Stimulated activated CD4-positive, alpha-beta T cell treated with anti-CD3 and anti-CD28 coated beads, TNF-alpha, amount 100 ng/mL, for 48 hours (primary cell): ENCODE results near the gene CCR5.
"Not testable (repeated sequence)": the region's sequence is repeated elsewhere in the genome, so short reads cannot be mapped to it uniquely, and the experiment has no call there.

ENCODE experiments used
- DNase-seq, 3 donors: peaks; one replicate each; pipeline ENCODE4 v3.0.0-alpha.2; 2020; ENCODE audit warnings: low read depth in 3 of 3

CCR5 gene

GRCh38 chr3:46383951-46384330 is 13.2 kb downstream of the CCR5 start:
- DNase-seq = no peak

DNA sequence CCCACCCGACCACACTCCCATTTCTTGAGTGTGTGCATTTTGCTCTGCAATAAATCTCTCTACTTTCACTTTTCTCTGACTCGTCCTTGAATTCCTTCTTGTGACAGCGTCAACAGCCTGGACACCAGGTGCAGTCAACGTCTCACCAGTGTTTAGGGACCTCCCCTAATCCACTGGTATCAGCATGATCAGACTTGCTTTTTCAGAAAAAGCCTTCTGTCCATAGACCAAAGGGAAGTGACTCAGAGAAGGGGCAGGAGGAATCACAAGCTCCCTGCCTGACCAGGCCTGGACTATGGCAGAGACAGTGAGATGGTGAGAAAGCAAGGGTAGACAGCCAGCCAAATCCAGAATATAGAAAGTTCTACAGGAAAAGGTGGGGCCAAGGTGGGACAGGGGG is 15.5 kb downstream of the CCR5 start:
- no peak for DNase-seq

DNA sequence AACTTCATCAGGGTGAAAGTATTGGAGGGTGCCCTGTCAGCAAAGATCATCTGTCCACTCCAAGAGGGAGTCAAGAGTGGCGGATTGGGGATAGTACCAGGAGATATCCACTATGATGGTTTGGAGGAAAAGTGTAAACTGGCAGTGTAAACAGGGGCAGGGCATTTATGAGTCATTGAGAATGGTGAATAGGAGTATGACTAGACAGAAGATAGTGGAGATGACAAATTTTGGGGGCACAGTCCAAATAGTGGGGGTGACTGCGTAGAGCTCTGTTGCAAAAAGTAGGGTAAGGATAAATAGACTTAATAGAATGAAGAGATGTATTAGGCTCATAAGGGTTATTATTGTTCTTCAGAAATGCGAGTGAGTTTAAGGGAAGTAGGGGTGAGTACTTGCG is 18.1 kb downstream of the CCR5 start:
- DNase-seq = not testable (repeated sequence)

DNA sequence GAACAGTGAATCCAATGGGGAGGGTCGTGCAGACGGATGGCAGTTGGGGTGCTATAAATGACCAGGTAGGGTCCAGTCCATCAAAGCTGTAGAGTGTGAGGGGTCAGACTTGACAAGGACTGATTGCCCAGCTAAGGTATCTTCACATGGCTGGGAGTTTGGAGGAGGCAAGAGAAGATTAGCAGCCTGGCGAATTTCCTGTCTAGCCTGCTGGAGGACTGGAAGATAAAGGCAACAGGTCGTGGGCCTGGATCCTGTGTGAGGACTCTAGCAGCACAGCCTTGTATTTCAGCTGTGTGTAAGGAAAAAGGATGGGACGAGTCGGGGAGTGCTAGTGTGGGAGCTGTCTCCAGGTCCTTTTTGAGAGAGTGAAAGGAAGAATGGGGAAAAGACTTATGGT is 18.6 kb downstream of the CCR5 start:
- no peak for DNase-seq

GRCh38 chr3:46391526-46391925 is 20.8 kb downstream of the CCR5 start:
- DNase-seq = not testable (repeated sequence)

GRCh38 chr3:46393011-46393410 is 22.3 kb downstream of the CCR5 start:
- no peak for DNase-seq

DNA sequence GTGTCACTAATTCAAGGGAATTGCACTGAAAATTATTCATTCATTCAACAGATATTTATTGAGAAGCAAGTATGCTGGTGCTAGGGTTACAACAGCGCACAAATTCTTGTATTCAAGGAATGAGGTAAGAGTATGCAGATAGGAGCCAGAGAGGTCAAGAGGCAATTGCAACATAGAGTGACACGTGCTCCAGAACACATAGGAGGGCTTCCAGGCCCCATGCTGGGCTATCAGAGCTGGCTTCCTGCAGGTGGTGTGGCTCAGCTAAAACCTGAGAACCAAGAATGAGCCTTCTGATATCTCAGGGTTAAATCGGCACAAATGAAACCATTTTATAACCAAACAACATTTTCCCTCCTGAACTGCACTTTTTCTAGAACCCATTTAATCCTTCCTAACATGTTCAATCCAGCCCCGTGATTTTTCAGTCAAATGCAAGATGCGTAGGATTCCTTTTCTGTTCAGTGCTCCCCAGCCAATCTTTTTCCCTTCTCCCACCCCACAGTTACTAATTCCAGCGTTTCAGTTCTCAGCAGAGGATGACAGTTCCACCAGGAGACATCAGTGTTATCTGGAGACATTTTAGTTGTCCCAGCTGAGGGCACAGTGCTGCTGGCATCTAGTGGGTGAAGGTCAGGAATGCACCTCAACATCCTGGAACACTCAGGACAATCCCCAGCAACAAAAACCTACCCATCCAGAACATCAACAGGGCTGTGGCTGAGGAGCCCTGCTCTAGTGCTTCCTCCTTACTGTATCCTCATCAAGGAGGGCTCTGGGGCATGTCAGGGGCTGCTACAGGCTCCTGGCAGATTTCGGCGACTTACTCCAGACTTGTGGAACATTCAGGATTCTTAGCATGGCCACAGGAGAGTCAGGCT is 23.0 kb downstream of the CCR5 start:
- no peak for DNase-seq

GRCh38 chr3:46395210-46395661 is 24.5 kb downstream of the CCR5 start:
- no peak for DNase-seq

- DNase-seq = no peak
Observed at GRCh38 chr3:46395766-46396530, 25.2 kb downstream of the CCR5 start.

- DNase-seq = no peak
Observed at GRCh38 chr3:46397111-46397510, 26.4 kb downstream of the CCR5 start.

DNA sequence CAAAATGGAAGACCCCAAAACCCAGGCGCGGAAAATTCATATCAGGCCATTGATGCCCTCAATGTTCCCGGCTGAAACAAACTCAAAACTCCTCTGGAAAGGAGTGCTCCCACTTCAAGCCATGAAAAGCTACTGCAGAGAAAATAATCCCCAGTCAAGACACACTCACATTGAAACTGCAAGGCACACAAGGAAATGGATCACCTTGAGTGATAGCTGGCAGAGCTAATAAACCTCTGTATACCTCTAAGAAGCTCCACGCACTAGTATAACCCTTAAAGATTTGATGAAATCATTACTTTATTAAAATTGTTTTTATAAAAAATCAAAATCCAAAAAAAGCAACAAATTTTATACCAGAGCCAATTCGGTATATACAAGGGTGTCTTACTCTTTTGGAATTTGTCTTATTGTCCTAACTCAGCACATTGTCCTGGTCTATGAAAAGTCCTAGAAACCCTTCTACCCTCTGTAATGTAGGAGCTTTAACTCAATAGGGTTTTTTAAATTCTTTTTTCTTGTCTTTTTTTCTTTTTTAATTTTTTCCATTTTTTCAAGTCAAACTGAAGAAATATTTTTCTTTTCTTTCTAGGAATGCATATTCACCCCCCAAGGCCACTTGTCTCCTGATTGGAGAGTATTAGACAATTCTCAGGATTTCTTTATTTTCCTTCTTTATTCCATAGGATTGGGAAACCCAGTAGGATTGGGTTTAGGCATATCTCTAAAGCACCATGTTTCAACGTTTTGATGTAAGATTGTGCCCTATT is 27.6 kb downstream of the CCR5 start:
- no peak for DNase-seq

DNA sequence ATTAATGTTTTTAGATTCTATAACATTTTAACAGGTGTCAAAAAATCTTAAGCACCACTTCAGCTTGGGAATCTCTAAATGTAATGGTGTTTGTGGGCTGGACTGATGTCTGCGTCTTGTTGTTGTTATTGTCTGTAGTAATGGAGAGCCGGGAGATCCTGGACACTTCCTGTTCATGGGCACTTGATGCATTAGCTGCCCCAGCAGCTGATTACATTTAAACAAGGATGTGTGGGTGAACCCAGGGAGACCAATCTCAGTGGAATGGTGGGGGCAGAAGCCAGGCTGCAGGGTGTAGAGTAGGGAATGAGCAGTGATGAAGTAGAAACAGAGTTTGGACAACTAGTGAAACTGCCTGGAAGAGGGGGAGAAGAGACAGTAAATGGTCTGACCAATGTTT is 28.4 kb downstream of the CCR5 start:
- DNase-seq = no peak

- no peak for DNase-seq
Observed at GRCh38 chr3:46399557-46399956, 28.8 kb downstream of the CCR5 start.

DNA sequence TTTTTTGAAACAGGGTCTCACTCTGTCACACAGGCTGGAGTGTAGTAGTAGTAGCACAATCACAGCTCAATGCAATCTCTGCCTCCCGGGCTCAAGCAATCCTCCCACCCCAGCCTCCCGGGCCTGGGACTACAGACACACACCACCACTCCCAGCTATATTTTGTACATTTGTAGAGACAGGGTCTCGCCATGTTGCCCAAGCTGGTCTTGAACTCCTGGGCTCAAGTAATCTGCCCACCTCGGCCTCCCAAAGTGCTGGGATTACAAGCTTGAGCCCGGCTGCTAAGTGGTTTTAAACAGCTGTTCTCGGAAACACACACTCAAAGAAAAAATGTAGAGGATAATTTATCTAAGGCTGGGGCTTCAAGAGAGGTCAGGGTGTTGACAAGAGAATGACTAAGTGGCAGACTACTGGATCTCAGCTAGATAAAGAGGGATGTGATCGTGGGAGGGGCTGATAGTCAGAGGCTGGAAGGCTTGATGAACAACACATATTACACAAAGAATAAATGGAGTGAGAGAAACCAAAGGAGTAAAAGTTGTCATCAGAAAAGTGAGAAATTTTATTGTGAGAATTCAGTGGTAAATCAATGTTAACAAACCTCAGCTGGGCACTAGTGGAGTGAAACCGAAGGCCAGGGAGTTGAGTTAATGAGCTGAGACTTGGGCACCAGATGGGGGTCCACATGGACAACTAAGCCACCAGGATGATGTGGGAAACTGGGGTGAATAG is 29.4 kb downstream of the CCR5 start:
- DNase-seq = no peak

DNA sequence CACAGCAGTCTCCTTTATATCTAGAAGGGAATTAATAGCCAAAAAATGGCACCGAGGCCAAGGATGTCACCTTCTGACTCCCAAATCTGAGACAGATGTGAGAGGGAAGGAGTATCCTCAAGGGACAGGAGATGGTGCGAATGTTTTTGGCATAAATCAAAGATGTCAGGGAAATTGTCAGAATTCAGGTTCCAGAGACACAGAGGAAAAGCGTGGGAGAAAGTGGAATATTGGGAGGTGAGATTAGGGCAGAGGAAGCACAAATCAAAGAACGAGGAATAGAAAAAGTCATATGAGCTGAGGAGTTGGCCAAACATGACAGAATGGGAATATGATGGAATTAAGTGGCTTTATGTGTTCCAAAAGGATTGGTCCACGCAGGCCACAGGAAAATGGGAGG is 30.1 kb downstream of the CCR5 start:
- DNase-seq = no peak

- no peak for DNase-seq
Observed at GRCh38 chr3:46401579-46401978, 30.8 kb downstream of the CCR5 start.

- not testable (repeated sequence) for DNase-seq
Observed at GRCh38 chr3:46402902-46403301, 32.2 kb downstream of the CCR5 start.

- no peak for DNase-seq
Observed at GRCh38 chr3:46405301-46406019, 34.7 kb downstream of the CCR5 start.

- DNase-seq = no peak
Observed at GRCh38 chr3:46406443-46406787, 35.7 kb downstream of the CCR5 start.

GRCh38 chr3:46406788-46407611 is 36.3 kb downstream of the CCR5 start, which contains the start of the genes CCR5AS and CCRL2:
Gene CCR5AS (minus strand): TSS chr3:46407066.
Gene CCRL2 (plus strand): TSS chr3:46407259. CDS start chr3:46408080, 821 bp downstream.
- peak; percentile 12 to 21 (median 20) for DNase-seq
